A549 (cell line): ENCODE measurements around the gene C5orf63. TPM values are rescaled to one million over a fixed set of nuclear protein-coding genes. Genes with fewer than 3 reads are reported as not detected.

ENCODE experiments used
- ATAC-seq, 2 experiments: fragments of 200-7000 bp in 1 of 2; fragments of >200 bp in 1 of 2; cut with Nextera tagmentation in 1 of 2; cut with Tn5 transposase in 1 of 2; 3 replicates each; pipeline versions ENCODE4 v1.8.0 to v1.9.1; 2018 to 2020; ENCODE audit warnings: mild to moderate bottlenecking in 1 of 2, moderate library complexity in 1 of 2
- CTCF ChIA-PET: fragments of 300-600 bp; sonication (Branson Sonifier 250); formaldehyde crosslinking; extraction: SDS; loops from one replicate; lab custom pipeline; 2021; ENCODE audit warnings: antibody characterized with exemption, inconsistent platforms; lab: Yijun Ruan, JAX
- POLR2A ChIA-PET: fragments of 350-600 bp; formaldehyde crosslinking; extraction: SDS; loops from one replicate; lab custom pipeline; 2021; ENCODE audit warnings: antibody characterized with exemption, inconsistent platforms; lab: Yijun Ruan, JAX
- DNase-seq, 2 experiments: peaks; one replicate each; pipeline versions ENCODE4 v3.0.0 to v3.0.0-alpha.2; 2011 to 2016; ENCODE audit warnings: low read depth in 1 of 2, low spot score in 1 of 2
- FAIRE-seq: peaks from 2 replicates; lab custom pipeline; 2011; peaks lifted over from hg19 to GRCh38; lab: Jason Lieb, UNC
- H3K27ac ChIP-seq, 2 experiments: fragments of >200 bp; sonication (Bioruptor Twin); formaldehyde crosslinking; 3 replicates each; pipeline ENCODE4 v1.5.1; 2016 to 2017
- H3K4me1 ChIP-seq: fragments of >200 bp; sonication (Bioruptor Twin); formaldehyde crosslinking; 3 replicates; pipeline ENCODE4 v1.6.1; 2016
- H3K4me2 ChIP-seq: fragments of >200 bp; sonication (Bioruptor Twin); formaldehyde crosslinking; 3 replicates; pipeline ENCODE4 v1.6.1; 2016
- H3K4me3 ChIP-seq: fragments of >200 bp; sonication (Bioruptor Twin); formaldehyde crosslinking; 3 replicates; pipeline ENCODE4 v1.5.1; 2016
- H3K9me3 ChIP-seq: fragments of >200 bp; sonication (Bioruptor Twin); formaldehyde crosslinking; 3 replicates; pipeline ENCODE4 v1.6.1; 2016
- ATOH8 ChIP-seq: fragments of 250-450 bp; sonication (Bioruptor Pico); IDR thresholded peaks from 2 replicates; pipeline ENCODE4 v1.5.0; 2020; ENCODE audit warnings: low read depth, mild to moderate bottlenecking, moderate library complexity
- CBX2 ChIP-seq: fragments of 200-600 bp; sonication (generic); IDR thresholded peaks from 2 replicates; pipeline ENCODE4 v1.6.1; 2016; ENCODE audit warnings: low read depth, mild to moderate bottlenecking, borderline replicate concordance
- CBX8 ChIP-seq: fragments of 200-600 bp; sonication (generic); IDR thresholded peaks from 2 replicates; pipeline ENCODE4 v1.6.1; 2016
- CEBPB ChIP-seq, 2 experiments: fragments of >200 bp in 1 of 2; sonication (Bioruptor Twin) in 1 of 2; formaldehyde crosslinking in 1 of 2; IDR thresholded peaks; 2 replicates each; pipeline ENCODE4 v1.6.1; 2012 to 2016
- ELK1 ChIP-seq: fragments of 150-350 bp; IDR thresholded peaks from 2 replicates; pipeline ENCODE4 v1.6.1; 2014; ENCODE audit warnings: low read depth, mild to moderate bottlenecking, low read length
- EP300 ChIP-seq, 2 experiments: fragments of >200 bp; sonication (Bioruptor Twin); formaldehyde crosslinking; IDR thresholded peaks; 2 replicates in 1 of 2; 3 replicates in 1 of 2; pipeline ENCODE4 v1.6.1; 2016 to 2017
- FOSB ChIP-seq: fragments of 250-450 bp; sonication (Bioruptor Pico); IDR thresholded peaks from 2 replicates; pipeline ENCODE4 v1.5.0; 2020; ENCODE audit warnings: mild to moderate bottlenecking, moderate library complexity
- FOXS1 ChIP-seq: fragments of 250-450 bp; sonication (Bioruptor Pico); IDR thresholded peaks from 2 replicates; pipeline ENCODE4 v1.5.0; 2020; ENCODE audit warnings: mild to moderate bottlenecking, moderate library complexity
- HES2 ChIP-seq: fragments of >200 bp; sonication (Bioruptor Twin); formaldehyde crosslinking; IDR thresholded peaks from 2 replicates; pipeline ENCODE4 v1.6.1; 2016
- HEYL ChIP-seq: fragments of 250-450 bp; sonication (Bioruptor Pico); IDR thresholded peaks from 2 replicates; pipeline ENCODE4 v1.8.0; 2021; ENCODE audit warnings: mild to moderate bottlenecking, moderate library complexity
- HOXA7 ChIP-seq: fragments of 250-450 bp; sonication (Bioruptor Pico); IDR thresholded peaks from 2 replicates; pipeline ENCODE4 v1.5.0; 2020; ENCODE audit warnings: mild to moderate bottlenecking, moderate library complexity
- JUNB ChIP-seq: fragments of >200 bp; sonication (Bioruptor Twin); formaldehyde crosslinking; IDR thresholded peaks from 2 replicates; pipeline ENCODE4 v1.6.1; 2016
- MYC ChIP-seq: IDR thresholded peaks from 2 replicates; pipeline ENCODE4 v1.6.1; 2012; ENCODE audit warnings: mild to moderate bottlenecking, inconsistent platforms, low read length, improper control_type of control experiment, borderline replicate concordance
- NFE2L2 ChIP-seq: fragments of 150-350 bp; conservative IDR thresholded peaks from 2 replicates; pipeline ENCODE4 v1.6.1; 2014; ENCODE audit warnings: low read length
- NR3C1 ChIP-seq: fragments of >200 bp; sonication (Bioruptor Twin); formaldehyde crosslinking; IDR thresholded peaks from 3 replicates; pipeline ENCODE4 v1.6.1; 2017
- PBX3 ChIP-seq: IDR thresholded peaks from 2 replicates; pipeline ENCODE4 v1.6.1; 2012
- POLR2AphosphoS2 ChIP-seq: conservative IDR thresholded peaks from 2 replicates; pipeline ENCODE4 v1.6.1; 2012; ENCODE audit warnings: low read length, improper control_type of control experiment, inconsistent platforms
- RCOR1 ChIP-seq: fragments of 150-350 bp; IDR thresholded peaks from 2 replicates; pipeline ENCODE4 v1.6.1; 2014; ENCODE audit warnings: antibody characterized with exemption, low read length, low read depth
- RFX5 ChIP-seq: fragments of 450-650 bp; IDR thresholded peaks from 2 replicates; pipeline ENCODE4 v1.7.1; 2014; ENCODE audit warnings: antibody characterized with exemption, mild to moderate bottlenecking, moderate library complexity
- USF2 ChIP-seq: fragments of 450-650 bp; IDR thresholded peaks from 2 replicates; pipeline ENCODE4 v1.6.1; 2014; ENCODE audit warnings: antibody characterized with exemption
- ZSCAN20 ChIP-seq: fragments of 250-450 bp; sonication (Bioruptor Pico); IDR thresholded peaks from 2 replicates; pipeline ENCODE4 v1.8.0; 2022; ENCODE audit warnings: mild to moderate bottlenecking, moderate library complexity
- WGBS: methylation state at CpG from one replicate; pipeline ENCODE4 v1.1.6; 2017; ENCODE audit errors: missing lambda C conversion rate; 5-methylcytosine and 5-hydroxymethylcytosine counted together
- polyA plus RNA-seq, 4 experiments: library from polyadenylated mRNA; depleted of rRNA in 3 of 4; stranded (reverse); fragments of >200 nt; fragmentation: RNase III in 1 of 4; extraction: RNeasy Plus Mini Kit Qiagen cat#74134 plus additional on column Dnase treatment in 1 of 4; gene quantifications; 2 replicates in 3 of 4; 3 replicates in 1 of 4; pipeline ENCODE4 v1.2.3, GENCODE V29; 2011 to 2017

The C5orf63 gene
- polyA plus RNA-seq, 2 of the 4 experiments (the other 2 are of a cell fraction), result 4.1 to 10.9 TPM

GRCh38 chr5:127014573-127014972 is 58.7 kb downstream of the C5orf63 start:
- TF ChIP-seq CBX8 (no peak), POLR2AphosphoS2 (no peak), MYC (no peak), PBX3 (no peak), ZSCAN20 (no peak), HEYL (CRISPR knock-in tag) (no peak), NFE2L2 (no peak), ELK1 (no peak), RFX5 (no peak), RCOR1 (no peak), HES2 (no peak), CBX2 (no peak), USF2 (no peak), HOXA7 (CRISPR knock-in tag) (no peak), EP300 (IDR thresholded peaks at IDR 0.05) (no peak), FOXS1 (CRISPR knock-in tag) (no peak), CEBPB (IDR thresholded peaks at IDR 0.05) (no peak)
- DNase-seq, result no peak
- no peak overlapping the region for H3K4me3 ChIP-seq
- no peaks in the 10 kb centered on the region for H3K4me1 ChIP-seq
- no peak overlapping the region for H3K27ac ChIP-seq
- no peaks in the 10 kb centered on the region for H3K9me3 ChIP-seq
- ATAC-seq, result no peak
- WGBS, result 45% methylated on average over 1 of the region's 1 CpG
- ChIA-PET POLR2A (no interaction called here), CTCF (no interaction called here)
- H3K4me2 ChIP-seq, result no peak overlapping the region
- no peak for FAIRE-seq

- H3K4me2 ChIP-seq, result no peak overlapping the region
- WGBS, result 91% methylated on average over 2 of the region's 2 CpGs
- no peaks in the 10 kb centered on the region for H3K4me1 ChIP-seq
- no peak overlapping the region for H3K27ac ChIP-seq
- no peak for FAIRE-seq
- ATAC-seq, result no peak
- H3K9me3 ChIP-seq, result no peaks in the 10 kb centered on the region
- no peak for TF ChIP-seq NR3C1
- TF ChIP-seq JUNB, result no peak
- TF ChIP-seq CBX8, result no peak
- DNase-seq, result no peak
- no peak overlapping the region for H3K4me3 ChIP-seq
- POLR2A ChIA-PET, result no interaction called here
- CTCF ChIA-PET, result no interaction called here
Measured at GRCh38 chr5:127013407-127013806, 59.9 kb downstream of the C5orf63 start.

GRCh38 chr5:127012916-127013315 is 60.4 kb downstream of the C5orf63 start:
- DNase-seq (no peak), ATAC-seq (no peak), FAIRE-seq (no peak)
- H3K4me3 ChIP-seq, result no peak overlapping the region
- TF ChIP-seq FOSB (no peak), JUNB (no peak), USF2 (no peak), HEYL (CRISPR knock-in tag) (no peak), ATOH8 (CRISPR knock-in tag) (no peak), PBX3 (no peak)
- H3K9me3 ChIP-seq, result no peaks in the 10 kb centered on the region
- POLR2A ChIA-PET, result no interaction called here
- CTCF ChIA-PET, result no interaction called here
- no peak overlapping the region for H3K4me2 ChIP-seq
- no peak overlapping the region for H3K27ac ChIP-seq
- no peaks in the 10 kb centered on the region for H3K4me1 ChIP-seq
